H1 (cell line): ENCODE data around the gene MCM7. TPM values are rescaled to one million over a fixed set of nuclear protein-coding genes. Genes with fewer than 3 reads are reported as not detected.

Experiments
- CTCF ChIA-PET: fragments of 300-600 bp; sonication (Branson Sonifier 250); formaldehyde crosslinking; loops from one replicate; lab custom pipeline; 2021; ENCODE audit not compliant: partially characterized antibody; lab: Charles Lee
- POLR2A ChIA-PET: fragments of 300-600 bp; sonication (Branson Sonifier 250); formaldehyde crosslinking; loops from one replicate; lab custom pipeline; 2021; ENCODE audit warnings: inconsistent platforms; ENCODE audit not compliant: partially characterized antibody; lab: Charles Lee
- DNase-seq, 2 experiments: peaks; one replicate each; pipeline versions ENCODE4 v3.0.0 to v3.0.0-alpha.2; 2010 to 2022; ENCODE audit warnings: low spot score in 2 of 2, low read depth in 1 of 2, mixed read lengths in 1 of 2
- FAIRE-seq: peaks from 2 replicates; lab custom pipeline; 2011; peaks lifted over from hg19 to GRCh38; lab: Jason Lieb, UNC
- H2AFZ ChIP-seq: 2 replicates; pipeline ENCODE4 v1.8.1; 2012; ENCODE audit warnings: low read length, inconsistent platforms
- H2AK5ac ChIP-seq: 2 replicates; pipeline ENCODE4 v1.6.1; 2013; ENCODE audit warnings: low read depth, low read length
- H2BK120ac ChIP-seq: replicated peaks from 2 replicates; pipeline ENCODE3; 2013; ENCODE audit warnings: low read depth, low read length, inconsistent platforms
- H2BK12ac ChIP-seq: 2 replicates; pipeline ENCODE4 v1.6.1; 2013; ENCODE audit warnings: low read depth, low read length
- H2BK15ac ChIP-seq: 2 replicates; pipeline ENCODE4 v1.6.1; 2013; ENCODE audit warnings: low read length
- H2BK20ac ChIP-seq: 2 replicates; pipeline ENCODE4 v1.6.1; 2013; ENCODE audit warnings: low read length
- H2BK5ac ChIP-seq: 2 replicates; pipeline ENCODE4 v1.6.1; 2013; ENCODE audit warnings: low read depth, low read length
- H3K14ac ChIP-seq: 2 replicates; pipeline ENCODE4 v1.6.1; 2013; ENCODE audit warnings: inconsistent platforms; ENCODE audit not compliant: insufficient read length
- H3K18ac ChIP-seq: 2 replicates; pipeline ENCODE4 v1.6.1; 2013; ENCODE audit warnings: low read length; ENCODE audit errors: extremely low read depth
- H3K23ac ChIP-seq: 2 replicates; pipeline ENCODE4 v1.6.1; 2013; ENCODE audit warnings: inconsistent platforms; ENCODE audit not compliant: insufficient read length
- H3K23me2 ChIP-seq: 2 replicates; pipeline ENCODE4 v1.6.1; 2013; ENCODE audit warnings: low read depth, low read length
- H3K27ac ChIP-seq: 2 replicates; pipeline ENCODE4 v1.6.1; 2011; ENCODE audit warnings: low read depth, low read length, inconsistent platforms
- H3K27me3 ChIP-seq, 4 experiments: replicated peaks in 1 of 4; 1 replicate in 1 of 4; 2 replicates in 3 of 4; pipeline versions ENCODE4 v1.6.1 to v1.8.1; 2011 to 2013; ENCODE audit warnings: low read length in 3 of 4, mild to moderate bottlenecking in 3 of 4, inconsistent platforms in 2 of 4, mixed read lengths in 2 of 4, moderate library complexity in 1 of 4; ENCODE audit not compliant: control insufficient read depth in 3 of 4, insufficient read depth in 3 of 4; ENCODE audit errors: extremely low read depth in 1 of 4
- H3K36me3 ChIP-seq, 4 experiments: 2 replicates each; pipeline versions ENCODE4 v1.6.1 to v1.8.1; 2011 to 2013; ENCODE audit warnings: mild to moderate bottlenecking in 4 of 4, low read length in 3 of 4, moderate library complexity in 2 of 4, control low read depth in 1 of 4, inconsistent platforms in 1 of 4; ENCODE audit not compliant: insufficient read depth in 4 of 4, control insufficient read depth in 2 of 4
- H3K4ac ChIP-seq: replicated peaks from 2 replicates; pipeline ENCODE3; 2013; ENCODE audit warnings: low read length, low read depth, mixed read lengths, inconsistent platforms; ENCODE audit not compliant: insufficient read length
- H3K4me1 ChIP-seq, 4 experiments: replicated peaks in 1 of 4; 1 replicate in 1 of 4; 2 replicates in 3 of 4; pipeline versions ENCODE4 v1.6.1 to v1.8.1; 2011 to 2013; ENCODE audit warnings: low read length in 3 of 4, inconsistent platforms in 2 of 4, mixed read lengths in 1 of 4; ENCODE audit not compliant: insufficient read depth in 4 of 4, control insufficient read depth in 3 of 4
- H3K4me2 ChIP-seq, 2 experiments: 2 replicates each; pipeline versions ENCODE4 v1.6.1 to v1.8.1; 2011 to 2013; ENCODE audit warnings: low read depth in 2 of 2, low read length in 2 of 2, control low read depth in 1 of 2, inconsistent platforms in 1 of 2, mild to moderate bottlenecking in 1 of 2; ENCODE audit not compliant: insufficient read depth in 1 of 2
- H3K4me3 ChIP-seq, 4 experiments: fragments of 200-600, 300-600 bp in 1 of 4; sonication (generic), shearing (Covaris generic), sonication (Bioruptor Twin) in 1 of 4; 2 replicates each; pipeline versions ENCODE4 v1.5.1 to v1.8.1; 2011 to 2016; ENCODE audit warnings: low read length in 4 of 4, low read depth in 3 of 4, control low read depth in 2 of 4, inconsistent platforms in 2 of 4, mild to moderate bottlenecking in 2 of 4, mixed read lengths in 1 of 4, moderate library complexity in 1 of 4; ENCODE audit not compliant: insufficient read depth in 2 of 4; ENCODE audit errors: extremely low read depth in 1 of 4
- H3K56ac ChIP-seq: replicated peaks from 2 replicates; pipeline ENCODE3; 2013; ENCODE audit warnings: low read depth, mild to moderate bottlenecking, mixed read lengths, low read length, inconsistent platforms; ENCODE audit not compliant: insufficient read length
- H3K79me1 ChIP-seq: 2 replicates; pipeline ENCODE4 v1.6.1; 2013; ENCODE audit warnings: low read depth, low read length, control low read depth
- H3K79me2 ChIP-seq, 2 experiments: 2 replicates each; pipeline versions ENCODE4 v1.6.1 to v1.8.1; 2012 to 2013; ENCODE audit warnings: low read length in 2 of 2, mild to moderate bottlenecking in 2 of 2, inconsistent platforms in 1 of 2; ENCODE audit not compliant: insufficient read depth in 2 of 2, control insufficient read depth in 1 of 2
- H3K9ac ChIP-seq, 4 experiments: replicated peaks in 1 of 4; 1 replicate in 1 of 4; 2 replicates in 3 of 4; pipeline versions ENCODE4 v1.6.1 to v1.8.1; 2011 to 2013; ENCODE audit warnings: low read depth in 3 of 4, low read length in 3 of 4, control low read depth in 2 of 4, mild to moderate bottlenecking in 2 of 4, moderate library complexity in 2 of 4, inconsistent platforms in 1 of 4; ENCODE audit errors: extremely low read depth in 1 of 4
- H3K9me3 ChIP-seq, 2 experiments: 2 replicates each; pipeline versions ENCODE4 v1.6.1 to v1.8.1; 2012 to 2013; ENCODE audit warnings: mild to moderate bottlenecking in 2 of 2, moderate library complexity in 2 of 2, control low read depth in 1 of 2, inconsistent platforms in 1 of 2, low read depth in 1 of 2, low read length in 1 of 2, mixed read lengths in 1 of 2; ENCODE audit not compliant: insufficient read depth in 2 of 2
- H4K20me1 ChIP-seq, 2 experiments: replicated peaks in 1 of 2; 2 replicates each; pipeline versions ENCODE3 to v1.8.1; 2011 to 2013; ENCODE audit warnings: inconsistent platforms in 2 of 2, low read length in 2 of 2, mild to moderate bottlenecking in 1 of 2; ENCODE audit not compliant: insufficient read depth in 2 of 2, control insufficient read depth in 1 of 2
- H4K5ac ChIP-seq: 2 replicates; pipeline ENCODE4 v1.6.1; 2013; ENCODE audit warnings: low read length, low read depth, mixed read lengths, inconsistent platforms; ENCODE audit not compliant: insufficient read length
- H4K8ac ChIP-seq: 2 replicates; pipeline ENCODE4 v1.8.0; 2013; ENCODE audit warnings: mild to moderate bottlenecking, moderate library complexity, low read length, inconsistent platforms; ENCODE audit not compliant: insufficient read depth; ENCODE audit errors: extremely low read depth
- H4K91ac ChIP-seq: replicated peaks from 2 replicates; pipeline ENCODE3; 2013; ENCODE audit warnings: low read length, mixed read lengths, inconsistent platforms; ENCODE audit not compliant: insufficient read length
- BRCA1 ChIP-seq: IDR thresholded peaks from 2 replicates; pipeline ENCODE4 v1.6.1; 2012; ENCODE audit warnings: low read depth, low read length, improper control_type of control experiment
- CTCF ChIP-seq, 3 experiments: IDR thresholded peaks; 1 replicate in 2 of 3; 2 replicates in 1 of 3; pipeline versions ENCODE4 v1.5.1 to v1.6.1; 2011; ENCODE audit warnings: low read length in 3 of 3, mild to moderate bottlenecking in 3 of 3, inconsistent platforms in 2 of 3, low read depth in 1 of 3, moderate library complexity in 1 of 3; ENCODE audit not compliant: insufficient read depth in 1 of 3; ENCODE audit errors: control extremely low read depth in 1 of 3
- GABPA ChIP-seq: IDR thresholded peaks from 2 replicates; pipeline ENCODE4 v1.6.1; 2011; ENCODE audit warnings: mild to moderate bottlenecking, low read length, moderate library complexity, borderline replicate concordance; ENCODE audit not compliant: insufficient read depth
- SIN3A ChIP-seq, 2 experiments: IDR thresholded peaks in 1 of 2; conservative IDR thresholded peaks in 1 of 2; 2 replicates each; pipeline ENCODE4 v1.6.1; 2011 to 2012; ENCODE audit warnings: low read length in 2 of 2, improper control_type of control experiment in 1 of 2, low read depth in 1 of 2, mild to moderate bottlenecking in 1 of 2
- WGBS, 2 experiments: shearing (Covaris generic) in 1 of 2; methylation state at CpG; one replicate each; pipeline versions ENCODE4 v1.1.6 to v1.1.7; 2013 to 2015; ENCODE audit warnings: low lambda C conversion rate in 2 of 2, mixed read lengths in 2 of 2, inconsistent platforms in 1 of 2, low coverage in 1 of 2, missing lambda C conversion rate in 1 of 2; ENCODE audit not compliant: insufficient replicate concordance in 2 of 2, insufficient coverage in 1 of 2, insufficient read length in 1 of 2; ENCODE audit errors: extremely low coverage in 1 of 2, missing lambda C conversion rate in 1 of 2; 5-methylcytosine and 5-hydroxymethylcytosine counted together
- polyA plus RNA-seq, 7 experiments: library from polyadenylated mRNA; depleted of rRNA in 3 of 7; stranded (reverse) in 5 of 7; unstranded in 2 of 7; fragments of >200 nt in 5 of 7; fragments of 200-250 nt in 2 of 7; gene quantifications; 1 replicate in 5 of 7; 2 replicates in 1 of 7; 4 replicates in 1 of 7; pipeline versions ENCODE4 v1.2.1 to v1.2.3, GENCODE V29; 2011 to 2013; ENCODE audit warnings: missing spikeins in 2 of 7, mixed read lengths in 2 of 7
- total RNA-seq: library from RNA; stranded (reverse); fragmentation: NEBNext Ultra II Directional; extraction: Animal tissue kit (Norgen Biotek cat#: 25700); gene quantifications from 2 replicates; pipeline ENCODE4 v1.2.1, GENCODE V29; 2021

Gene MCM7
- total and polyA plus RNA-seq, 2 of the 8 experiments (the other 6 are each of a cell fraction or from before 2014, with no cell fraction given) = 313 to 344 TPM

- 85% methylated on average over 12 of the region's 12 CpGs; no CpG with 5 or more reads in 1 of the 2 experiments for WGBS, 2 experiments
- no peak overlapping the region for H2AK5ac ChIP-seq
- no peak for FAIRE-seq
Measured at GRCh38 chr7:100109521-100110163, 8.4 kb upstream of the MCM7 start.

More at GRCh38 chr7:100109521-100110163, 8.4 kb upstream of the MCM7 start:
- Histone ChIP-seq H4K5ac (no peak overlapping the region), H3K9ac (no peak overlapping the region), H3K27ac (no peak overlapping the region), H3K4ac (no peak overlapping the region), H3K4me3 (no peak overlapping the region), H3K9me3 (no peaks in the 10 kb centered on the region), H2BK12ac (no peak overlapping the region), H3K56ac (no peak overlapping the region), H2BK20ac (no peak overlapping the region), H3K36me3 (peaks cover 13 to 65% (median 43%) of the 10 kb centered on the region in 4 experiments), H2BK120ac (no peak overlapping the region), H3K27me3 (no peaks in the 10 kb centered on the region), H2BK5ac (no peak overlapping the region), H3K4me1 (no peaks in the 10 kb centered on the region; a peak in 1 of 7 replicates), H3K14ac (no peak overlapping the region), H2AFZ (no peak overlapping the region), H3K4me2 (no peak overlapping the region), H3K79me2 (no peaks in the 10 kb centered on the region), H4K91ac (no peak overlapping the region)
- POLR2A ChIA-PET = interaction anchor here (12.1 to 20.0 kb wide), 3 partner anchors 5 to 21 kb away, joined by 414 to 722 read pairs (median 414); partner anchors contain the start of genes AP4M1, CNPY4, COPS6 and MBLAC1
- DNase-seq = no peak
- no peak for TF ChIP-seq GABPA
- no peak for TF ChIP-seq SIN3A (conservative IDR thresholded peaks at IDR 0.05 in 1 of 2, IDR thresholded peaks at IDR 0.05 in 1 of 2; ENCODE audit: low read depth in 1 of 2, low read length in 2 of 2)
- no peak for TF ChIP-seq BRCA1
- TF ChIP-seq CTCF (IDR thresholded peaks at IDR 0.05; ENCODE audit: control extremely low read depth in 1 of 3, insufficient read depth in 1 of 3, low read depth in 1 of 3, low read length in 3 of 3) = peak in 2 of 3 experiments; percentile 24 to 37; a peak in 2 of 4 replicates
- TF ChIP-seq, all 59 proteins: peak for 1
- Histone ChIP-seq H4K20me1 (peaks cover 5% of the 10 kb centered on the region in 2 experiments), H3K23me2 (no peaks in the 10 kb centered on the region), H3K18ac (no peak overlapping the region), H3K23ac (no peak overlapping the region), H2BK15ac (no peak overlapping the region), H4K8ac (no peak overlapping the region), H3K79me1 (no peaks in the 10 kb centered on the region; the same call in 1 of the 2 replicates)
- CTCF ChIA-PET = interaction anchor here (6.0 kb wide), 1 partner anchor 21 kb away, joined by 48 read pairs; no protein-coding TSS in a partner anchor
